Eye (tissue), 1 donor: ENCODE measurements around the gene MRPL44.
"Not testable (repeated sequence)": the region's sequence is repeated elsewhere in the genome, so short reads cannot be mapped to it uniquely, and the experiment has no call there.

ENCODE experiments used
- DNase-seq: peaks from one replicate; pipeline ENCODE4 v3.0.0-alpha.2; 2015

The MRPL44 gene

GRCh38 chr2:223936862-223937326 is 20.4 kb upstream of the MRPL44 start:
- DNase-seq = no peak

GRCh38 chr2:223937535-223937934 is 19.7 kb upstream of the MRPL44 start:
- DNase-seq = no peak

- DNase-seq = not testable (repeated sequence)
Observed at GRCh38 chr2:223939438-223939837, 17.8 kb upstream of the MRPL44 start.

- no peak for DNase-seq
Observed at GRCh38 chr2:223941579-223942277, 15.5 kb upstream of the MRPL44 start.

GRCh38 chr2:223943135-223943534 is 14.1 kb upstream of the MRPL44 start:
- DNase-seq = no peak

DNA sequence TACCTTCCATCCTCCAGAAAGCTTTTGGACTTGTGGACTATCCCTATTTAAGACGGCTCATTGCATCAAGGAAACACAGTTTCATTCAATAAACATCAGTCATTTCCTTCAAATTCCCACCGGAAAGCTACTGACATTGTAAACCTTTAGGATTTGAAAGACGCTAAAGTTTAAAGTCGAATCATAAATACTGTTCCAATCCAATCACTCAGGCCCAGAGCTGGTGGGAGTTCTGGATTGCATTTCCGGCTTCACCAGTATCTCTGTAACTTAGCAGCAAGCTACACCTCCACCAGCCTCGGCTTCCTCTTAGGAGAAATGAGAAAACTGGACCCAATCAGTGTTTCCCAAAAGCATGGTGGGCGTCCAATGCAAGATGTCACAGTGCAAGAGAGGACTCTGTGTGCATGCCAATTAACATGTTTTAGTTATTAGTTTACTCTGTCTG is 13.7 kb upstream of the MRPL44 start:
- peak; percentile 31 for DNase-seq

DNA sequence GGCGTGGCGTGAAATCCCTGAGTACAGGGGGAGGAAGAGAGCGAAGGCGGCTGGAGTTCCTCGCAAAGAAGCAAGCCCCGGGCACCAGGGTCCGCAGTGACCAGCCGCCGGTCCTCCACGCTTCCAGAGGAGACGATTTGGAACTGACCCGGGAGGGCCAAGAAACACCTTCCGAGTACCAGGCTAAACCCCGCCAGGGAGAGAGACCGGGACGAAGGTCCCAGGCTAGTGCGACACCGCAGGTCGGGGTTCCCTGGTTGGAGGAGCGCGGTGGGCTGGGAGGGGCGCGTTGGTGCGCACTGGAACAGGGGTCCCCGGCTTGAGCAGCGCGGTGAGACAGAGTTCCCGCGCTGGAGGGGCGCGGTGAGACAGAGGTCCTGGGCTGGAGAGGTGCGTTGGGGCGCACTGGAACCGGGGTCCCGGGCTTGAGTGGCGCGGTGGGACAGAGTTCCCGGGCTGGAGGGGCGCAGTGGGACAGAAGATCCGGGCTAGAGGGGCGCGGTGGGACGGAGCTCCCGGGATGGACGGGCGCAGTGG is 13.0 kb upstream of the MRPL44 start:
- peak; percentile 75 for DNase-seq

DNA sequence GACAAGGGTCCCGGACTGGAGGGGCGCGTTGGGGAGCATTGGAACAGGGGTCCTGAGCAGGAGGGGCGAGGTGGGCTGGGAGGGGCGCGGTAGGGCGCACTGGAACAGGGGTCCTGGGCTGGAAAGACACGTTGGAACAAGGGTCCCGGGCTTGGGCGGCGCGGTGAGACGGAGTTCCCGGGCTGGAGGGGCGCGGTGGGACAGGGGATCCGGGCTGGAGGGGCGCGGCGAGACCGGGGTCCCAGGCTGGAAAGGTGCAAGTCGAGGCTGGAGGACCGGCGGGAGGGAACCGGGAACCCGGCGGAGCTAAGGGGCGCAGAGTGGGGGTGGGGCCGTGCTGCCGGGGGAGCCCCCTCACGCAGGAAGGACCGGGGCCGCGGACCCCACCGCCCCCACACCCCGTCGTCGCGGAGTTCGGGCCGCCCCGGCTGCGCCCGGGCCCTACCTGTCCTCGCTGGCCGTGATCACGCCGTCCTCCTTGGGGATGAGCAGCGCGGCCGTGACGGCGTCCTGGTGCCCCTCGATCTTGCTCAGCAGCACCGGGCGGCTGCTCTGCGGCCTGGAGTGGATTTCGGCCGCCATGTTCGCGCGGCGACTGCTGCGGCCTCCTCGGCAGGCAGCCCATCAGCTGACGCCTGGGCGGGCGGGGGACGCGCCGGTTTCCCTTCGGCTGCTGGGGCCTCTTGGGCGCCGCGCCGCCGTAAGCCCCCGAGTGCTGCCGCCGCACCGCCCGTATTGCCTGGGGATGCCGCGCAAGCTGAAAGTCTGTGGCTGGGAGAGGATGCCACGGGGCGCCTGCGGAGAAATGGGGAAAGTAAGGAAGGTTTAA is 12.3 kb upstream of the MRPL44 start, which contains the start of gene WDFY1:
WDFY1 (minus strand) TSS at position 633 of the 829 bp plus-strand sequence; CDS start at position 582, 51 bp downstream.
- peak; percentile 95 for DNase-seq

DNA sequence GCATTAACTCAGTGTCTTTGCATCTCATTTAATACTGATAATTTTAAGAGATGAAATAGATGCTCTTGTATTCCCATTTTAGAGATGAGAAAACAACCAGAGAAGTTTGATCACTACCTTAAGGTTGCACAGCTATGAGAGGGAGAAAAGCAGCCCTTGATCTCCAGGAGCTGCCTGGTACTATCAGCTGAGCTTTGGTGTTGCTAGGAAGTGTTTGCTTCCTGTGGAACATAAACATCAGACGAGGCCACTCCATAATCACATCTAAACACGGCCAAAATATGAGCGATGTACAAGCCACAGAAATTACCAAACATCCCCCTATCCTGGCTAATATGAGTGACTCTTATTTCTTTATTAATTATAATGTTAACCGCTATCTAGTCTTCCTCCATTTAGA is 11.5 kb upstream of the MRPL44 start:
- no peak for DNase-seq

GRCh38 chr2:223947711-223948205 is 9.5 kb upstream of the MRPL44 start:
- DNase-seq = no peak

DNA sequence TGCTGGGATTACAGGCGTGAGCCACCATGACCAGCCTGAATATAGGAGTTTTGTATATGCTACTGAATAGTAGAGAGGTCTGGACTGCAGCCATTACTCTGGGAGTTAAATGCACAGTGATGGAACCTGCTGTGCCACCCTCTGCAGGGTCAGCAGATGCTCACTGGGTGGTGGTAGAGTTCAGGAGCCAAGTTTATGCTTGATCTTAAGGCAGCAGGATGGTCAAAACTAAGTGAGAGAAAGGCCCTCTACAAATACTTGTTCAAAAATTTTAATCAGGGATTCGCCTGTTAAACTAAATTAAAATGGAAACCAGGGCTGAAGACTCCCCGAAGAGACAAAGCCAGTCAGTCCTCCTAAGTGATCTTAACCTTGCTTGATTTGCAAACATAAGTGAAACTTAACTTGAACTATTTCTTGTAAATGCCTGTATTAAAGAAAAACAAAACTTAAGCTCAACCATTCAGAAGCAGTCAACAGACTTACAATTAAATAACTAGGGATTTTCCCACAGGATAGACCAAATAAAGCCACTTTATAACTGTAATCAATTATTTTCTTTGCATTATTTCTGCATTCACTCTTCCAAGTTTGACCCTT is 7.9 kb upstream of the MRPL44 start:
- no peak for DNase-seq

DNA sequence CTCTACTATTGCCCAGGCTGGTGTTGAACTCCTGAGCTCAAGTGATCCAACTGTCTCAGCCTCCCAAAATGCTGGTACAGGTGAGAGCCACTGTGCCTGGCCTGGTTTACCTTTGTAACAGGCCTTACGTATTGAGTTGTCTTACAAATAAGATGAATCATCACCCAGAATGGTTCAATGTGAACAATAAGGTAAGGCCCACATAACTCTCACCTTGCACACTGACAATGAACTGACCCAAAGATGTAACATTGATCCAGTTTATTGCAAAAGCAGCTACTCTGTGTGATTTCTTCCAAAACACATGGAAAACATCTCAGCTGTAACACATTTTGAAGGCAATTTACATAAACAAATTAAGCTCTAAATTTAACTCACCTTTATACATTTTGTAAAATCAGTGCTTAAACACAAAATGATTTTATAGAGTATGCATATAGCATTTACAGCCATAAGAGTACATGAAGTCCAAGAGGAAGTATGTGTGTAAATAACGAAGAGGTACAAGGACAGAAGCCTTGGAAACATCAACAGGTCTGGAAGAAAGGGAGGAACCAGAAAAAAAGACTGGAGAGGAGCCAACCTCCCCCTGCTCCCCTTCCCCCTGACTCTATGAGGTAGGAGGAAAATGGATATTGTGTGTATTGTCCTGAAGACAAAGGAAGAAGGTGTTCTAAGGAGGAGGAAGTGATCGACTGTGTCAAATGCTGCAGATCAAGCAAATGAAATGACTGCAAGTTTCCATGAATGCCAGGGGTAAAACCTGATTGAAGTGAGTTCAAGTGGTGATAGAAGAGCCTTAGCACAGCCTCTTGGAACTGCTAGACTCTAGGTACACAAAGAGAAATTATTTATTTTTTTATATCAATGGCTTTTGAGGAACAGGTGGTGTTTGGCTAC is 6.6 kb upstream of the MRPL44 start:
- DNase-seq = no peak

DNA sequence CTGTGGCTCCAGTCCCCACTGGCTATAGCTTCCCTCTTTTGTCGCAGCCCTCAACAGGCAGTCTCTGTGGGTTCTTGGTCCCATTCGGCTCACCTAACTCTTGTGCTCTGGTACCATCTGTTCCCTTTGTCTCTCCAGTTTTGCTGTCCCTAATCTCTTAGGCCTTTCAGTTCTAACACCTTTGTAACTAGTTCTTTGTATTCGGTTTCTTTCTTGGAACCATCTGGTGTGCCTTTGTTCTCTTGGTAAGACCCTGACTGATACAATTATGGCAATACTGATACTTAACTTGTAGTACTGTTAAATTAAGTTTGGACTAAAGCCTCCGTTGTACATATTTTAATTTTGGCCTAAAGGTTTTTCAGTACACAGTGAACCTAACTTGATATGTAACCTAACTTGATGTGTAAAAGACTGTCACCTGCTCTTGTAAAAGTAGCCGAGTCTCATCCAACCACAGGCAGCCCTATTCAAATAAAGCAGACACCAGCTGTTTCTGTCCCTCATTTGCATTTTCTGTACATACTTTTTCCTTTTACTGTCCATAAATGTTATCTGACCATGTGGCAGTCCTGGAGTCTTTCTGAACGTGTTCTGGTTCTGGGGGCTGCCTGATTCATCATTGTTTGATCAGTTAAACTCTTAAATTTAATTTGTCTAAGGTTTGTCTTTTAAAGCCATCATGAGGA is 4.8 kb upstream of the MRPL44 start:
- peak; percentile 64 for DNase-seq

GRCh38 chr2:223954401-223954800 is 2.9 kb upstream of the MRPL44 start:
- no peak for DNase-seq

GRCh38 chr2:223956300-223956699 is 963 bp upstream of the MRPL44 start:
- no peak for DNase-seq

DNA sequence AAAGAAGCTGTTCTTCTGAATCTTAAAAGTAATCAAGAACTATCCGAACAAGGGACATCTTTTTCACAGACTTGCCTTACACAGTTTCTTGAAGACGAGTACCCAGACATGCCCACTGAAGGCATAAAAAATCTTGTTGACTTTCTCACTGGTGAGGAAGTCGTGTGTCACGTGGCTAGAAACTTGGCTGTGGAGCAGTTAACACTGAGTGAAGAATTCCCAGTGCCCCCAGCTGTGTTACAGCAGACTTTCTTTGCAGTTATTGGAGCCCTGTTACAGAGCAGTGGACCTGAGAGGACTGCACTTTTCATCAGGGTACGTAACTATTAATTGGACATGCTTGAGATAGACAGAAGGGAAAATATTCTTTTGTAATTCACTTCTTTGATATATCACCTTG is 2.4 kb downstream of the MRPL44 start:
- no peak for DNase-seq

- no peak for DNase-seq
Observed at GRCh38 chr2:223967981-223968380, 10.7 kb downstream of the MRPL44 start.

- DNase-seq = no peak
Observed at GRCh38 chr2:223969315-223969714, 12.1 kb downstream of the MRPL44 start.

- DNase-seq = no peak
Observed at GRCh38 chr2:223969856-223970255, 12.6 kb downstream of the MRPL44 start.

DNA sequence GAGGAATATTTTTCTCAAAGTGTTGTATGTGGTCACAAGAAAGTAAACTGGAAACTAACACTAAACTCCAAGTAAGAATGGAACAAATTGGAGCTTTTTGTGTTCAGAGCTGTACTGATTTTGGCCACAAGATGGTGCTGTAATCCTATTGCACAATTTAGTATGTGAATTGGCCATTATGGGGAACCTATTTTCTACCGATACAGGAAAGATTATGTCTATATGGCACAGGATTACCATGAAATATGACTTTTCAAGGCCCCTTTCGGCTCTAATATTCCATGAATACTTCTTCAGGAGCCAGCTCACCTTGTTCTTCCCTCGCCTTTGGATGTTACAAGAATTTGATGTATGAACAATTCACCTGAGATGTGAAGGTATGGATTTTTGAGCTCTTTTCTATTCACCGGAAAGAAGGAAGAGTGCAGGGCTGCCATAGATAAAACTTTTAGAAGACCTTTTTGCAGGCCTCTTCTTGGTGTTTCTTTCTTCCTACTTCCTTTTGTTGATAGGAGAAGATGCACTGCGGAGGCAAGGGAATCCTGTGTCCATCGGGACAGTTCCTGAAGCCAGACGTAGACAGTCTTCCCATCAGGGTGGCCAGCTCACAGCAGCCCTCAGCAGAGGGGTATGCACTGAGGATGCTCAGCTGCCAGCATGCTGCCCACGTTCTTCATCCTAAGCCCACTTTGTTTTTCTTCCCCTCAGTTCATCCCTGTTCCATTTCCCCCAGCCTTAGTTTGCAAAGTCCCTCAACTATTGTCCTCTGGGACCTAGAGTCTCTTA is 13.3 kb downstream of the MRPL44 start:
- DNase-seq = peak; percentile 90

GRCh38 chr2:223971731-223972130 is 14.5 kb downstream of the MRPL44 start:
- no peak for DNase-seq
